Ascending aorta (tissue), 2 donors: ENCODE results near the gene STARD7. TPM values are rescaled to one million over a fixed set of nuclear protein-coding genes. Genes with fewer than 3 reads are reported as not detected.
A peak's percentile ranks its signal among the peaks of the same experiment; 100 is the strongest.

ENCODE experiments used
- DNase-seq, 2 donors: peaks; one replicate each; pipeline ENCODE4 v3.0.0-alpha.2; 2019; ENCODE audit warnings: low spot score in 2 of 2
- H3K27ac ChIP-seq, 2 donors: fragments of 200-600 bp; sonication (generic); one replicate each; pipeline ENCODE4 v1.5.1; 2016 to 2017; ENCODE audit warnings: mild to moderate bottlenecking in 1 of 2
- H3K27me3 ChIP-seq: fragments of 200-600 bp; sonication (generic); one replicate; pipeline ENCODE4 v1.5.1; 2017
- H3K36me3 ChIP-seq, 2 donors: fragments of 200-600 bp; sonication (generic); one replicate each; pipeline ENCODE4 v1.5.1; 2016
- H3K4me1 ChIP-seq, 2 donors: fragments of 200-600 bp; sonication (generic); one replicate each; pipeline ENCODE4 v1.5.1; 2016 to 2017; ENCODE audit warnings: mild to moderate bottlenecking in 1 of 2
- H3K4me3 ChIP-seq, 2 donors: fragments of 200-600 bp; sonication (generic); one replicate each; pipeline ENCODE4 v1.5.1; 2016 to 2017; ENCODE audit warnings: mild to moderate bottlenecking in 1 of 2
- H3K9me3 ChIP-seq, 2 donors: fragments of 200-600 bp; sonication (generic); one replicate each; pipeline ENCODE4 v1.5.1; 2016
- intact Hi-C: fragments of 100-400 bp; cut with DNase I; formaldehyde crosslinking; loops from one replicate; pipeline ENCODE4 v1.15.1; 2023
- total RNA-seq: library from RNA; depleted of rRNA; stranded (reverse); fragments of >200 nt; gene quantifications from one replicate; pipeline ENCODE4 v1.1.0, GENCODE V29; 2016
- TF ChIP-seq, protein P1 (sequence below), 3 experiments: fragments of 200-600 bp in 2 of 3; fragments of 450-650 bp in 1 of 3; sonication (generic) in 2 of 3; IDR thresholded peaks; one replicate each; pipeline ENCODE4 v1.5.1; 2016 to 2019; ENCODE audit warnings: antibody characterized with exemption in 3 of 3, mild to moderate bottlenecking in 1 of 3, moderate library complexity in 1 of 3

STARD7 gene
- total RNA-seq, 1 donor from 2014 or later, result 85.6 TPM

GRCh38 chr2:96154506-96155380, 53.9 kb downstream of the STARD7 start:
- Histone ChIP-seq H3K9me3 (no peaks in the 10 kb centered on the region), H3K4me1 (no peaks in the 10 kb centered on the region), H3K36me3 (no peaks in the 10 kb centered on the region), H3K4me3 (no peak overlapping the region), H3K27me3 (no peaks in the 10 kb centered on the region), H3K27ac (no peak overlapping the region)
- TF ChIP-seq, protein P1, sequence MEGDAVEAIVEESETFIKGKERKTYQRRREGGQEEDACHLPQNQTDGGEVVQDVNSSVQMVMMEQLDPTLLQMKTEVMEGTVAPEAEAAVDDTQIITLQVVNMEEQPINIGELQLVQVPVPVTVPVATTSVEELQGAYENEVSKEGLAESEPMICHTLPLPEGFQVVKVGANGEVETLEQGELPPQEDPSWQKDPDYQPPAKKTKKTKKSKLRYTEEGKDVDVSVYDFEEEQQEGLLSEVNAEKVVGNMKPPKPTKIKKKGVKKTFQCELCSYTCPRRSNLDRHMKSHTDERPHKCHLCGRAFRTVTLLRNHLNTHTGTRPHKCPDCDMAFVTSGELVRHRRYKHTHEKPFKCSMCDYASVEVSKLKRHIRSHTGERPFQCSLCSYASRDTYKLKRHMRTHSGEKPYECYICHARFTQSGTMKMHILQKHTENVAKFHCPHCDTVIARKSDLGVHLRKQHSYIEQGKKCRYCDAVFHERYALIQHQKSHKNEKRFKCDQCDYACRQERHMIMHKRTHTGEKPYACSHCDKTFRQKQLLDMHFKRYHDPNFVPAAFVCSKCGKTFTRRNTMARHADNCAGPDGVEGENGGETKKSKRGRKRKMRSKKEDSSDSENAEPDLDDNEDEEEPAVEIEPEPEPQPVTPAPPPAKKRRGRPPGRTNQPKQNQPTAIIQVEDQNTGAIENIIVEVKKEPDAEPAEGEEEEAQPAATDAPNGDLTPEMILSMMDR (IDR thresholded peaks at IDR 0.05), result no peak
- intact Hi-C loops, result no loop called here
- no peak for DNase-seq

GRCh38 chr2:96153991-96154431, 54.6 kb downstream of the STARD7 start:
- no peak for DNase-seq
- TF ChIP-seq, protein P1 (IDR thresholded peaks at IDR 0.05), result no peak
- Histone ChIP-seq H3K9me3 (no peaks in the 10 kb centered on the region), H3K4me3 (no peak overlapping the region), H3K36me3 (no peaks in the 10 kb centered on the region), H3K4me1 (no peaks in the 10 kb centered on the region), H3K27me3 (no peaks in the 10 kb centered on the region), H3K27ac (no peak overlapping the region)
- intact Hi-C loops, result no loop called here

GRCh38 chr2:96153291-96153713, 55.3 kb downstream of the STARD7 start:
- TF ChIP-seq, protein P1 (IDR thresholded peaks at IDR 0.05), result no peak
- Histone ChIP-seq H3K4me3 (no peak overlapping the region), H3K36me3 (no peaks in the 10 kb centered on the region), H3K9me3 (no peaks in the 10 kb centered on the region), H3K4me1 (peaks cover 4 to 5% of the 10 kb centered on the region in 2 donors), H3K27me3 (no peaks in the 10 kb centered on the region), H3K27ac (no peak overlapping the region)
- intact Hi-C loops, result no loop called here
- no peak for DNase-seq

- intact Hi-C loops, result no loop called here
Measured at GRCh38 chr2:96152304-96153161, 56.1 kb downstream of the STARD7 start.

DNA sequence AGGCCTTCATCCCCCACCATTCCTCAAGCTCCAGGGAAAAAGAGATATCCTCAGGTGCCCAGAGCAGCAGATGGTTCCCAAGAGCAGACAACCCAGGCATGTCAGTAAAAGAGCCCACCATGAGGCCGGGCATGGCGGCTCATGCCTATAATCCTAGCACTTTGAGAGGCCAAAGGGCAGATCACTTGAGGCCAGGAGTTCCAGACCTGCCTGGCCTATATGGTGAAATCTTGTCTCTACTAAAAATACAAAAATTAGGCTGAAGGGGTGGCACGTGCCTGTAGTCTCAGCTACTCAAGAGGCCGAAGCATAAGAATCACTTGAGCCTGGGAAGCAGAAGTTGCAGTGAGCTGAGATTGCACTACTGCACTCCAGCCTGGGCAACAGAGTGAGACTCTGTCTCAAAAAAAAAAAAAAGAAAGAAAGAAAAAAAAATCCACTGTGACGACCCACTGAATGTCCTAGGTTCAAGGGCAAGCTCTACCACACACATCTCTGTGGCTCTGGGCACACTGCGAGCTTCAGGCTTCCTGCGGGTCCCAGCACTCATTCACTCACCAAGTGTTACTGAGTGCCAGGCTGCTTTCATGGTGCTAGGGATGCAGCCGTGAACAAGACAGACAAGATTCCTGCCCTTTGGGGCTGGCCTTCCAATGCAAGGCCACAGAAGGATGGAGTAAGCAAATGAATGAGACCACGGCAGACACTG, 56.9 kb downstream of the STARD7 start:
- intact Hi-C loops, result no loop called here
- Histone ChIP-seq H3K36me3 (no peaks in the 10 kb centered on the region), H3K27me3 (no peaks in the 10 kb centered on the region), H3K4me1 (peaks cover 4 to 17% of the 10 kb centered on the region in 2 donors), H3K27ac (no peak overlapping the region), H3K4me3 (no peak overlapping the region), H3K9me3 (no peaks in the 10 kb centered on the region)
- peak in 1 of 2 donors; percentile 43 for DNase-seq
- TF ChIP-seq, protein P1 (IDR thresholded peaks at IDR 0.05), result no peak

More at GRCh38 chr2:96152304-96153161, 56.1 kb downstream of the STARD7 start:
- Histone ChIP-seq H3K4me3 (no peak overlapping the region), H3K9me3 (no peaks in the 10 kb centered on the region), H3K27ac (no peak overlapping the region), H3K36me3 (no peaks in the 10 kb centered on the region), H3K4me1 (peaks cover 4 to 12% of the 10 kb centered on the region in 2 donors), H3K27me3 (no peaks in the 10 kb centered on the region)
- TF ChIP-seq, protein P1 (IDR thresholded peaks at IDR 0.05), result no peak
- DNase-seq, result no peak
